ENCODE measurements around the gene ATG2A.

DNA sequence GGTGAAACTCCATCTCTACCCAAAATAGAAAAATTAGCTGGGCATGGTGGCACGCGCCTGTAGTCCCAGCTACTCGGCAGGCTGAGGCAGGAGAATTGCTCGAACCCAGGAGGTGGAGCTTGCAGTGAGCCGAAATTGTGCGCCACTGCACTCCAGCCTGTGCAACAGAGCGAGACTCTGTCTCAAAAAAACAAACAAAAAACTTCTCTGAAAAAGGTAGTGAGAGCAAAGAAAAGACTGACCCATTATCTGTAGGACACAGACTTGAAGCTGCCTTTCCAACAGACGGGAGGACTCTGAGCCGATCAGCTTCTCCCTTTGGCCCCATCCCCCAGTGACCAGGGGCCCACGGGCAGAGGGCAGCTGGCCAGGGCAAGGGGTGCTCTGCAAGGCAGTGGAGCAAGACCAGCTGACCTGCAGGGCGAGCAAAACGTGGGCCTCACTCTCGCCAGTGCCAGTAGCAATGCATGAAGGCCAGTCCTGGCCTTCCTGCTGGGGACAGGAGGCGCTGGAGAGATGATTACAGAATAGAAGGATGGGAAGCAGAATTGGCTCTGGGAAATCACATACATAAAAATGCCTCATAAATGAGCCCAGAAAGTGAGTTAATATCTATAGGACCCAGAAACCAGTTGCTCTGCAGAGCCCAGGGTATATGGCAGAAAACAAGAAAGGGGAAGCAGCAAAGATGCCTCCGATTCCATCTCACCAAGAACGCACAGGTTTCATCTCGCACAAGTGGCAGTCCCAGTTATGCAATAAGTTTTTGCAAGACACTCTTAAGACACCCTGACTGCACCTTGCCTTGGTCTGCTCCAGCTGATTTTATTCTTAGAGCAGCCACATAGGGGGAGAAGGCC lies 41.4 kb downstream of the ATG2A start:
- TF ChIP-seq EP300 (IDR thresholded peaks at IDR 0.05; ENCODE audit: borderline replicate concordance in 1 of 2, low read depth in 2 of 2, low read length in 2 of 2) (no peak), POU5F1 (IDR thresholded peaks at IDR 0.05; ENCODE audit: low read depth, low read length) (no peak), EZH2 (IDR thresholded peaks at IDR 0.05; ENCODE audit: low read depth, low read length, severe bottlenecking) (no peak), KDM1A (IDR thresholded peaks at IDR 0.05; ENCODE audit: borderline replicate concordance, low read length) (no peak), TBP (IDR thresholded peaks at IDR 0.05; ENCODE audit: low read depth, low read length) (no peak), RBBP5 (IDR thresholded peaks at IDR 0.05; ENCODE audit: borderline replicate concordance, low read depth, low read length) (no peak), POLR2A (IDR thresholded peaks at IDR 0.05; ENCODE audit: control extremely low read depth in 1 of 2, low read depth in 2 of 2, low read length in 2 of 2) (no peak), BRCA1 (IDR thresholded peaks at IDR 0.05; ENCODE audit: low read depth, low read length) (no peak), SP1 (IDR thresholded peaks at IDR 0.05; ENCODE audit: low read depth, low read length) (no peak), HDAC2 (IDR thresholded peaks at IDR 0.05; ENCODE audit: borderline replicate concordance in 1 of 2, low read depth in 2 of 2, low read length in 2 of 2) (no peak)
- TF ChIP-seq, protein P1, sequence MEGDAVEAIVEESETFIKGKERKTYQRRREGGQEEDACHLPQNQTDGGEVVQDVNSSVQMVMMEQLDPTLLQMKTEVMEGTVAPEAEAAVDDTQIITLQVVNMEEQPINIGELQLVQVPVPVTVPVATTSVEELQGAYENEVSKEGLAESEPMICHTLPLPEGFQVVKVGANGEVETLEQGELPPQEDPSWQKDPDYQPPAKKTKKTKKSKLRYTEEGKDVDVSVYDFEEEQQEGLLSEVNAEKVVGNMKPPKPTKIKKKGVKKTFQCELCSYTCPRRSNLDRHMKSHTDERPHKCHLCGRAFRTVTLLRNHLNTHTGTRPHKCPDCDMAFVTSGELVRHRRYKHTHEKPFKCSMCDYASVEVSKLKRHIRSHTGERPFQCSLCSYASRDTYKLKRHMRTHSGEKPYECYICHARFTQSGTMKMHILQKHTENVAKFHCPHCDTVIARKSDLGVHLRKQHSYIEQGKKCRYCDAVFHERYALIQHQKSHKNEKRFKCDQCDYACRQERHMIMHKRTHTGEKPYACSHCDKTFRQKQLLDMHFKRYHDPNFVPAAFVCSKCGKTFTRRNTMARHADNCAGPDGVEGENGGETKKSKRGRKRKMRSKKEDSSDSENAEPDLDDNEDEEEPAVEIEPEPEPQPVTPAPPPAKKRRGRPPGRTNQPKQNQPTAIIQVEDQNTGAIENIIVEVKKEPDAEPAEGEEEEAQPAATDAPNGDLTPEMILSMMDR (IDR thresholded peaks at IDR 0.05; ENCODE audit: control extremely low read depth in 1 of 3, insufficient read depth in 1 of 3, low read depth in 1 of 3, low read length in 3 of 3) = no peak
